Measurements from ENCODE around the gene ZFP57. TPM values are rescaled to one million over a fixed set of nuclear protein-coding genes. Genes with fewer than 3 reads are reported as not detected.
"Not testable (repeated sequence)": the region's sequence is repeated elsewhere in the genome, so short reads cannot be mapped to it uniquely, and the experiment has no call there.

ZFP57 gene
- polyA plus RNA-seq, 4 donors = 0.14 to 0.19 (median 0.15) TPM; not detected in 1

DNA sequence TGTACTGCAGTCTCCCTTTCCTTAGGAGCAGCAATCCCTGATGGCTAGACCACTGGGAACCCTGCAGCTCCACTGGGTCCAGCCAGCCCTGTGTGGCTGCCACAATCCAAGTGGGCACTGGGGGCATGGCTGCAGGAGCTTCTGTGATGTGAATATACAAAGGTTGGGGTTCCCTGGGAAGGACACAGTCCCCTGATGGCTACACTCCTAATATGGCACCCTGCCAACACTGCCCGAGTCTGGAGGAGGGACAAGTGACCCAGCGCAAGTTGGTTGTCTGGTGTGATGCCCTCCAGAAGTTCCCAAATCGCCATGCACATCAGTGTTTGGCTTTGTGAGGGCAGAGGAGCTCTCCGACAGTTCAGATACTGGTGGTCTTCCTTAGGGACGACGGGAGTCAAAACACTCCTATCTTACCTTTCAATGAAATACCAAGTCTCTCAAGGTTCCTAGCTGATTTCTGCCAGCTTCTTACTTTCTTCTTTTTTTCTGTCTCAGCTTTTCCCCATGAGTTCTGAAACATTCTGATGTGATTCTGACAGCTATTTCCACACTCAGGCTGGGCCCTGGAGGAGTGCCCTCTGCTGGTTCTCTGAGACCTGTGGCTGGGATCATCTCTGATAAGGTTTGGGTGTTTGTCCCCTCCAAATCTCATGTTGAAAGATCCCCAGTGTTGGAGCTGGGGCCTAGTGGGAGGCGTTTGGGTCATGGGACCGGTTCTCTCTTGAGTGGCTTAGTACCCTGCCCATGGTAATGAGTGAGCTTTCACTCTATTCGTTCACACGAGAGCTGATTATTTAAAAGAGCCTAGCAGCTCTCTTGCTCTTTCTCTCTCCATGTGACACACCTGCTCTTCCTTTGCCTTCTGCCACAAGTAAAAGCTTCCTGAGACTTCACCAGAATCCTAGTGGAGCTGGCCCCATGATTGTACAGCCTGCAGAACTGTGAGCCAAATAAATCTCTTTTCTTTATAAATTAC, 15.5 kb upstream of the ZFP57 start:
- DNase-seq (ENCODE audit: low read depth in 4 of 4, low spot score in 3 of 4) = no peak

GRCh38 chr6:29694637-29695036, 13.7 kb upstream of the ZFP57 start:
- DNase-seq (ENCODE audit: low read depth in 4 of 4, low spot score in 3 of 4) = no peak

GRCh38 chr6:29685718-29686326, 4.9 kb upstream of the ZFP57 start:
- no peak for DNase-seq (ENCODE audit: low read depth in 4 of 4, low spot score in 3 of 4)

- DNase-seq (ENCODE audit: low read depth in 4 of 4, low spot score in 3 of 4) = no peak
Measured at GRCh38 chr6:29681811-29682210, 859 bp upstream of the ZFP57 start.

DNA sequence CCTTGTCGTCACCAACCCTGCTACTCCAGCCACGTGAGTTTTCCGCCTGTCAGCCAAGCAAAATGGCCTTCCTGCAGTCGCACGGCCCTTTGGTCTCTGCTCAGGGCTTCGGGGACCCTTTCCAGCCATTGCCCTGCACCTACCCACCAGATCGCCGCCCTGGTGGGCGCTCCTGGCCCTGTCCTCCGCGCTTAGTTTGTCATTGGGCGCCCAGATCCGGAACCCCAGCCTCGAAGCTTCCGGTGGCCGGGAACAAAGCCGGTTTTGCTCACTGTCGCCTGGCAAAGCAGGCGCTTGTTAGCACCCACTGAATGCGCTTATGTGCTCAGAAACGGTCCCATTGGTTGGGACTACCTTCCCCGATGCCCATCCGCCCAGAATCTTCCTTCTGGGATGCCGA, 536 bp downstream of the ZFP57 start:
- DNase-seq (ENCODE audit: low read depth in 4 of 4, low spot score in 3 of 4) = no peak

DNA sequence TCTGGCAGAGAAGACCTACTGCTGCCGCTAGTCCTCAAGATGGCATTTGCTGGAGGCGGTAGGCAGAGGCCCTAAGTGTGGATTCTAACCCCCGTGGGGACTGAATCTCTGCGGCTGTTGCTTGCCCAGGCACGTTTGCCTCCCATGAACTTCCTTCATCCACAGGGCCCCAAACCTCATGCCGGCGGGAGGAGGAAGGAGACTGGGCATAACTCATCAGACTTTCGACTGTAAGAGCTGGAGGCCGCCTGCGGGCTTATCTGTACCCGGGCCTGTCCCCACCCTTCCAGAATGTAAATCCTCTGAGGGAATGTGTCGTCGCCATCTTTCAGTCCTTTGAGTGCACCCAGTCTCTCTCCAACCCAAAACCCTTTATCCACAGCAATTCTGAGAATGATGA, 990 bp downstream of the ZFP57 start:
- no peak for DNase-seq (ENCODE audit: low read depth in 4 of 4, low spot score in 3 of 4)

- DNase-seq (ENCODE audit: low read depth in 4 of 4, low spot score in 3 of 4) = no peak
Measured at GRCh38 chr6:29678114-29678513, 2.8 kb downstream of the ZFP57 start.

DNA sequence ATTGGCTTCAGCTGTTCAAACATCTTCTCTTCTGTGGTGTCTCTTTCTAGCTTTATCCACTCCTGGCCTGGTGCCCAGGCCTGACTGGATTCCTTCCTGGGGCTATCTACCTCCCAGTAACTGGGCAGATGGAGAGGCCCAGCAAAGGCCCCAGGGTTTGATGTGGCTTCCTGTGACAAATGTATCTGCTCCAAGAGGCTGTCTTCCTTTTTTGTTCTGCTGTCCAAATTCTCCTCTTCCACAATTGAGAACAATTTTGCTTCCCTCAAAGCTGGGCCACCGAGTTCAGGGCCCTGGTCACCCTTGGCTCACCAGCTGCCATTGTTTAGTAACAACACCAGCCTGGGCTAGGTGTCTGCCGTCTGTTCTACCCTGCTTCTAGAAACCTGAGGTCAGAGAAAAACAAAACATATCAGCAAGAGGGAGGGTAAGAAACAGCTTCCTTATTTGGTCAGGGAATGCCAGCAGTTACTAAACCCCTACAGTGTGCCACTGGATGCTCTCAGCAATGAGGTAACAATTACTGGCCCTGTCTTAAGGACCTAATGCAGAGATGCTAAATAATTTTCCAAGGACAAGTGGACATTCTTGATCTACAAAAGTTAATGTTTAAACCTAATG, 3.9 kb downstream of the ZFP57 start:
- no peak for DNase-seq (ENCODE audit: low read depth in 4 of 4, low spot score in 3 of 4)

DNA sequence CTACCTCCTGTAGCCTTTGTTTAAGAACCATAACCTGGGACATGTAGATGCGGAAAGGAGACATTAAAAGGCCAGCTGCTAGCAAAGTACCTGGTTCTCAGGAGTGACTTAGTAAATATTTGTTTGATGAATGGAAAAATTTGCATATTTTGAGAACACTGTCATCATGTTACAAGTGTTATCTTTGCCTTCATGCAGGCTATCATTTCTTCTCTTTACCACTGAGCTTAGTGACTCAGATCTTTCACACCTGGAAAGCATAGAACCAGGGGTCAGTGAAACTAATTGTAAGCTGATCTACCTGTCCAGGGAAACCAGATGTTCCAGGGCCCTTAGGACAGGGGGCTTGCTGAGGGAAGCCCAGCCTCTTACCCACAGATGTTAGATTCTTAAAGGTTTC, 5.4 kb downstream of the ZFP57 start:
- DNase-seq (ENCODE audit: low read depth in 4 of 4, low spot score in 3 of 4) = no peak

GRCh38 chr6:29674008-29674407, 6.9 kb downstream of the ZFP57 start:
- no peak for DNase-seq (ENCODE audit: low read depth in 4 of 4, low spot score in 3 of 4)

DNA sequence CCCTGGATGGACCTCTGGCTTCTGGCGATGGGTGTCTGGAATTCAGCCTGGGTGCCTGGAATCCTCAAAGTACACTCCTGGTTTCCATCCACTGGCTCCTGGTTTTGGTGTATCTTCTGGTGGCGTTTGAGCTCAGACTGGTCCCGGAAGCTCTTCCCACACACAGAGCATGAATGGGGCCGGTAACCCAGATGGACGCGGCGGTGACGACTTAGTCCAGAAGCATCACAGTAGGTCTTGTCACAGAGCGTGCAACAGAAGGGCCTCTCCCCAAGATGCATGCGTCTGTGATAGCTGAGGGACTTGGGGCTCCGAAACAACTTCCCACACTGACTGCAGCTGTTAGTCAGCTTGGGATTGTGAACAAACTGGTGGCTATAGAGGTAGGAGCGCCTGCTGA, 7.8 kb downstream of the ZFP57 start:
- no peak for DNase-seq (ENCODE audit: low read depth in 4 of 4, low spot score in 3 of 4)

GRCh38 chr6:29672116-29672515, 8.8 kb downstream of the ZFP57 start:
- not testable (repeated sequence) for DNase-seq (ENCODE audit: low read depth in 4 of 4, low spot score in 3 of 4)

GRCh38 chr6:29671026-29671425, 9.9 kb downstream of the ZFP57 start:
- no peak for DNase-seq (ENCODE audit: low read depth in 4 of 4, low spot score in 3 of 4)

DNA sequence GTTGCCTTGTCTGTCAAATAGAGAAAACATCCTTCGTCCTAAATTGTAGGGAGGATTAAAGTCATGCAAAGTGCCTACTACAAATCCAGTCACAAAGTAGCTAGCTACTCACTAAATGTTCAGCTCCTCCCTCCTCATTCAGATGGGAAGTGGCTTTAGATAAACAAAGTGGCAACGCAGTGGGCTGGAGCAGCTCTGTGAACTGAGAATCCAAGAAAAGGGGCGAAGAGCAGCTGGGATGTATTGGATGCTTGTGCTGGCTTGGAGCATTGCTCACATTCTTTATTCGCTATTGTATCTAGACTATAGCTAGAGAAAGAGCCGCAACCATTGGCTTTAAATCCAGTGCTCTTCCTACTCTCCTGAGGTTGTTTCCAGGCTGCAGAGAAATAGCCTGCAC, 13.8 kb downstream of the ZFP57 start:
- no peak for DNase-seq (ENCODE audit: low read depth in 4 of 4, low spot score in 3 of 4)

GRCh38 chr6:29666826-29667130, 14.2 kb downstream of the ZFP57 start:
- no peak for DNase-seq (ENCODE audit: low read depth in 4 of 4, low spot score in 3 of 4)

DNA sequence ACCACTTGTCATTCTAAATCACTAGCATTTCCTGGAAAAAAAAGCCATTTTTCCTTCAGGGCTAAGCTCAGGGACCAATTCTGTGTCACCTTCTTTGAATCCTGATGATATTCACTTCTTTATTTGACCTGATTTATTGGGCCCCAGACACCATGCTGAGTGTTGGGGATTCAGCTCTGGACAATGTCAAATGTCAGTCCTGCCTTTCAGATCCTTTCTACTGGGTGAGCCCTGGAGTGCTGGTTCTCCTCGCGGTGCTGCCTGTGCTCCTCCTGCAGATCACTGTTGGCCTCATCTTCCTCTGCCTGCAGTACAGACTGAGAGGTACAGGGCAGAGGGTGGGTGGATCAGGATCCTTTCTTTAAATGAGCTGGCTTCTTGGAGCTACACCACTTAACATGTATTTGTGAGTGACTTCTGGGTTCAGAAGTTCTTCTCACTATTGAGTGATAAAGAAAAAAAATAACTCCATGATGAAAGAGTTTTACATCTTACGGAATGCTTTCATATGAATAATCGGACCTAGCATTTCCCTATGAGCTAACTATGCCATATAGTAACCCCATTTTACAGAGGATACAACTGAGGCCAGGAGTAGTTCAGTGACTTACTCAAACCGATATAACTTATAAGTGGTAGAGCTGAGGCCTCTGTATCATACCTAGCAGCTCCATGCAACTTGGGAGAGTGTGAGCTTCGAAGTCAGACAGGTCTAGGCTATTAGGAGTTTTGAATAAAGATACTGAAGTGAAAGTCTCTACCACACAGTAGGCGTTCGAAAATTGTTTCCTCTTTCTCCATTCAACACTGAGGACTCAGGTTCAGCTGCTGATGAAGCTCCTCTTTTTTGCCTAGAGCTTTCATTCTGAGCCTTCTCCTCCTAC, 14.8 kb downstream of the ZFP57 start:
- no peak for DNase-seq (ENCODE audit: low read depth in 4 of 4, low spot score in 3 of 4)

DNA sequence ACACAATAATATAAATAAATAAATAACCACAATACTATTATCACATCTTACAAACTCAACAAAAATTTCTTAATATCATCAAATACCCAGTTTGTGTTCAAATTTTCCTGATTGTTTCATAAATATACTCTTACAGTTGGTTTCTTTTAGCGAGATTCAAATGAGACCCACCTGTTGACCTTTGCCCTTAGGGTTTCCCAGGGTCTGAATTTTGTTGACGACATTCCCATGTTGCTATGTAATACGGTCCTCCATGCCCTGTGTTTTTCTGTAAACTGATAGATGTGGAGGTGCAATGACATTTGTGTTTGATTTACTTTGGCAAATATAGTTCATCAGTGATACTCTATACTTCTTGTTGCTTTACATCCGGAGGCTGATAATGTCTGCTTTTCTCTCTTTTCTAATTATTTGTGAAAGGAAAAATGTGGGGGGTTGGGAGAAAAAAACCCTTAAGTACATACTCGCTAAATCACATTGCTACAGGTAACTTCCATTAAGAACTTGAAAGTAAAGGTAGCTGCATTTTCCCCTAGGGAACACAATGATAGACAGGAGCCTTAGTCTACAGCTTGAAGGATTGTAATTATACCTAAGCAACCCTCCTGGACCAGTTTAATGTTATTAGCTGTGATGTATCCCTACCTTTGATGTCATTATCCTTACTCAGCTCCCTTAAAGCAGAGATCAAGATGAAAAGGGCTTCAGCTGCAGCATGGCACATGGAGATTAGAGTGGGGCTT, 17.5 kb downstream of the ZFP57 start:
- DNase-seq (ENCODE audit: low read depth in 4 of 4, low spot score in 3 of 4) = no peak

- DNase-seq (ENCODE audit: low read depth in 4 of 4, low spot score in 3 of 4) = not testable (repeated sequence)
Measured at GRCh38 chr6:29661502-29662141, 19.3 kb downstream of the ZFP57 start.

DNA sequence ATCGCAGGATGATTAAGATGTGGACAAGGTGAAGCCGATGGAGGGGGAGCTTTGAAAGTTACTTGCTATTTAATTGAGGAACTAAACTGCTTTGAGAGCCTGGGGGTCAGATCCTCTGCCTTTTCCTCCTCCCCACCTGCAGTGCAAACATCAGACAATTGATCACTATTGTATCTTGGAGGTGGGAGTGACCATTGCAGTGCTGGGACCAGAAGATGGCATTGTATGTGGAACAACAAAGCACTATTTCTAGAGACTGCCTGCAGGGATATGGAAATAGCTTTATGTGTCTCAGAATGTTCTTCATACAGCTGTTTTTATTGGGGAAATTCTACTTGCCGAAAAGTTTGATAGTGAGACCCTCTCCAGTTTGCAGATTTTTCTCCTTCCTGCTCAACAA, 19.9 kb downstream of the ZFP57 start:
- DNase-seq (ENCODE audit: low read depth in 4 of 4, low spot score in 3 of 4) = no peak

- no peak for DNase-seq (ENCODE audit: low read depth in 4 of 4, low spot score in 3 of 4)
Measured at GRCh38 chr6:29656798-29657197, 24.2 kb downstream of the ZFP57 start, which contains the start of gene MOG. Gene MOG, plus strand, starts transcription at chr6:29657092. Its CDS starts 118 bp downstream, at chr6:29657210.
